Endothelial cell of umbilical vein (primary cell): ENCODE measurements around the gene GAS7.

Experiments used
- FOS ChIP-seq: IDR thresholded peaks from 2 replicates; pipeline ENCODE4 v1.6.1; 2011; ENCODE audit warnings: mild to moderate bottlenecking, low read length, moderate library complexity, borderline replicate concordance; ENCODE audit not compliant: insufficient read depth
- POLR2A ChIP-seq: IDR thresholded peaks from 2 replicates; pipeline ENCODE4 v1.6.1; 2012; ENCODE audit warnings: low read depth, mild to moderate bottlenecking, control low read depth, low read length
- TF ChIP-seq, protein P1 (sequence below), 2 donors: IDR thresholded peaks; 1 replicate in 1 of 2; 2 replicates in 1 of 2; pipeline ENCODE4 v1.5.1; 2011; ENCODE audit warnings: low read length in 2 of 2, mild to moderate bottlenecking in 2 of 2, moderate library complexity in 2 of 2, control low read depth in 1 of 2, inconsistent platforms in 1 of 2, low read depth in 1 of 2; ENCODE audit not compliant: insufficient read depth in 1 of 2; ENCODE audit errors: extremely low read depth in 1 of 2

GRCh38 chr17:10116267-10116666 is 82.1 kb downstream of the GAS7 start:
- TF ChIP-seq, protein P1, sequence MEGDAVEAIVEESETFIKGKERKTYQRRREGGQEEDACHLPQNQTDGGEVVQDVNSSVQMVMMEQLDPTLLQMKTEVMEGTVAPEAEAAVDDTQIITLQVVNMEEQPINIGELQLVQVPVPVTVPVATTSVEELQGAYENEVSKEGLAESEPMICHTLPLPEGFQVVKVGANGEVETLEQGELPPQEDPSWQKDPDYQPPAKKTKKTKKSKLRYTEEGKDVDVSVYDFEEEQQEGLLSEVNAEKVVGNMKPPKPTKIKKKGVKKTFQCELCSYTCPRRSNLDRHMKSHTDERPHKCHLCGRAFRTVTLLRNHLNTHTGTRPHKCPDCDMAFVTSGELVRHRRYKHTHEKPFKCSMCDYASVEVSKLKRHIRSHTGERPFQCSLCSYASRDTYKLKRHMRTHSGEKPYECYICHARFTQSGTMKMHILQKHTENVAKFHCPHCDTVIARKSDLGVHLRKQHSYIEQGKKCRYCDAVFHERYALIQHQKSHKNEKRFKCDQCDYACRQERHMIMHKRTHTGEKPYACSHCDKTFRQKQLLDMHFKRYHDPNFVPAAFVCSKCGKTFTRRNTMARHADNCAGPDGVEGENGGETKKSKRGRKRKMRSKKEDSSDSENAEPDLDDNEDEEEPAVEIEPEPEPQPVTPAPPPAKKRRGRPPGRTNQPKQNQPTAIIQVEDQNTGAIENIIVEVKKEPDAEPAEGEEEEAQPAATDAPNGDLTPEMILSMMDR (IDR thresholded peaks at IDR 0.05; ENCODE audit: extremely low read depth in 1 of 2, insufficient read depth in 1 of 2, low read depth in 1 of 2, low read length in 2 of 2) = no peak
- no peak for TF ChIP-seq POLR2A
- no peak for TF ChIP-seq FOS
